Breast epithelium (tissue), 4 donors: ENCODE measurements around the gene PRKN. TPM values are rescaled to one million over a fixed set of nuclear protein-coding genes. Genes with fewer than 3 reads are reported as not detected.

Experiments
- DNase-seq, 2 donors: peaks; one replicate each; pipeline ENCODE4 v3.0.0-alpha.2; 2019; ENCODE audit warnings: low spot score in 2 of 2
- H3K27ac ChIP-seq, 2 donors: fragments of 200-600 bp; sonication (generic) in 1 of 2; one replicate each; pipeline ENCODE4 v1.5.1; 2016 to 2019; ENCODE audit warnings: mild to moderate bottlenecking in 1 of 2
- H3K27me3 ChIP-seq, 2 donors: fragments of 200-600 bp; sonication (generic) in 1 of 2; one replicate each; pipeline versions ENCODE4 v1.5.1 to v1.6.0; 2017 to 2019; ENCODE audit warnings: control low read depth in 1 of 2, mild to moderate bottlenecking in 1 of 2
- H3K36me3 ChIP-seq: fragments of 200-600 bp; one replicate; pipeline ENCODE4 v1.5.1; 2019
- H3K4me1 ChIP-seq, 2 donors: fragments of 200-600 bp; sonication (generic); one replicate each; pipeline ENCODE4 v1.5.1; 2016 to 2019; ENCODE audit warnings: control low read depth in 1 of 2
- H3K4me3 ChIP-seq, 3 donors: fragments of 200-600 bp; sonication (generic); 1 replicate in 2 of 3; 2 replicates in 1 of 3; pipeline ENCODE4 v1.5.1; 2016 to 2019; ENCODE audit warnings: mild to moderate bottlenecking in 3 of 3, moderate library complexity in 2 of 3
- H3K9me3 ChIP-seq, 2 donors: fragments of 200-600 bp; sonication (generic) in 1 of 2; one replicate each; pipeline ENCODE4 v1.5.1; 2016 to 2019; ENCODE audit warnings: control low read depth in 1 of 2
- POLR2A ChIP-seq: fragments of 450-650 bp; IDR thresholded peaks from one replicate; pipeline ENCODE4 v1.6.1; 2016; ENCODE audit warnings: antibody characterized with exemption, mild to moderate bottlenecking, moderate library complexity
- POLR2AphosphoS5 ChIP-seq, 3 donors: sonication (generic); formaldehyde crosslinking; IDR thresholded peaks; one replicate each; pipeline ENCODE4 v1.6.1; 2017; ENCODE audit warnings: antibody characterized with exemption in 3 of 3
- intact Hi-C: fragments of 100-400 bp; cut with DNase I; formaldehyde crosslinking; loops from one replicate; pipeline ENCODE4 v1.15.1; 2023; ENCODE audit warnings: low total_unique reads
- total RNA-seq, 3 donors: library from RNA; depleted of rRNA; stranded (reverse); fragments of >200 nt; gene quantifications; one replicate each; pipeline ENCODE4 v1.1.0, GENCODE V29; 2016
- TF ChIP-seq, protein P1 (sequence below), 3 donors: fragments of 450-650 bp; IDR thresholded peaks; one replicate each; pipeline ENCODE4 v1.5.1; 2016 to 2017; ENCODE audit warnings: antibody characterized with exemption in 3 of 3, mild to moderate bottlenecking in 3 of 3, moderate library complexity in 3 of 3

The PRKN gene
- total RNA-seq, 3 donors from 2014 or later, result 7.2 to 19.0 (median 11.2) TPM

DNA sequence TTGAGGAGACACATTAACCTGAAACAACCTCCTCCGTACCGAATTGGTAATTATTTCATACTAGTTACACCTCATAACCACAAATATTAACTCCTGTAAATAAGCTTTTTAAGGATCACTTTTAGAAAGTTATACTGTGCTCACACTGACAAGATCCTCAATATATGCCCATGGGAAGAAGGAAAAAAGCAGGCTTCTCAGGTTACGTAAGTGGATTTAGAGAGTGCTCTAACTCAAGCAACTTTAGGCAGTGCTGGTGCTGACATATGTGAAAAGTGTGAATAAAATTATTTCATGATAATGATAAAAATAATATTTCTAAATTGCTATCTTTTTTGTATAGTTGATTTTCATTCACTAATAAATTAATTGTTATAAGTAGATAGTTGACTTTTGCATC lies 76.1 kb downstream of the PRKN start:
- TF ChIP-seq, protein P1, sequence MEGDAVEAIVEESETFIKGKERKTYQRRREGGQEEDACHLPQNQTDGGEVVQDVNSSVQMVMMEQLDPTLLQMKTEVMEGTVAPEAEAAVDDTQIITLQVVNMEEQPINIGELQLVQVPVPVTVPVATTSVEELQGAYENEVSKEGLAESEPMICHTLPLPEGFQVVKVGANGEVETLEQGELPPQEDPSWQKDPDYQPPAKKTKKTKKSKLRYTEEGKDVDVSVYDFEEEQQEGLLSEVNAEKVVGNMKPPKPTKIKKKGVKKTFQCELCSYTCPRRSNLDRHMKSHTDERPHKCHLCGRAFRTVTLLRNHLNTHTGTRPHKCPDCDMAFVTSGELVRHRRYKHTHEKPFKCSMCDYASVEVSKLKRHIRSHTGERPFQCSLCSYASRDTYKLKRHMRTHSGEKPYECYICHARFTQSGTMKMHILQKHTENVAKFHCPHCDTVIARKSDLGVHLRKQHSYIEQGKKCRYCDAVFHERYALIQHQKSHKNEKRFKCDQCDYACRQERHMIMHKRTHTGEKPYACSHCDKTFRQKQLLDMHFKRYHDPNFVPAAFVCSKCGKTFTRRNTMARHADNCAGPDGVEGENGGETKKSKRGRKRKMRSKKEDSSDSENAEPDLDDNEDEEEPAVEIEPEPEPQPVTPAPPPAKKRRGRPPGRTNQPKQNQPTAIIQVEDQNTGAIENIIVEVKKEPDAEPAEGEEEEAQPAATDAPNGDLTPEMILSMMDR (IDR thresholded peaks at IDR 0.05), result no peak
- TF ChIP-seq POLR2A (no peak), POLR2AphosphoS5 (IDR thresholded peaks at IDR 0.05) (no peak)
- H3K4me1 ChIP-seq, result no peaks in the 10 kb centered on the region
- no peak overlapping the region for H3K4me3 ChIP-seq
- H3K36me3 ChIP-seq, result no peaks in the 10 kb centered on the region
- intact Hi-C loops, result no loop called here
- no peaks in the 10 kb centered on the region for H3K9me3 ChIP-seq
- no peaks in the 10 kb centered on the region for H3K27me3 ChIP-seq
- no peak for DNase-seq
- no peak overlapping the region for H3K27ac ChIP-seq

DNA sequence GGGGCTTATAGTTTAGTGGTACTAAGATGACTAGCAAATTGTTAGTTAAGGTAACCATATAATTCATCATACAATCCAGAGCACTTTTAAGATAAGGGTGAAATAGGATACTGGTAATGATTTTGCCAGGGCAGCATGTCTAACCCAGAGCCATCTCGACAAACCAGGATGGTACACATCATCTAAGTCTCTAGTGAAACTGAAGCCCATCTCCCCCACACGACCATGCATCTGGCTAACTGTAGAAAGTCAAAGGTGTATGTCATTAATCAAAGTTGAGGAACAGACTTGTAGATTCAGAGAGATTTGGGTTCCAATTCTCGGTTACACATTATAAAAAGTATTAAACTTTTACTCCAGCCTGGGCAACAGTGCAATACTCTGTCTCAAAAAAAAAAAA lies 78.3 kb downstream of the PRKN start:
- TF ChIP-seq POLR2AphosphoS5 (IDR thresholded peaks at IDR 0.05) (no peak), POLR2A (no peak)
- TF ChIP-seq, protein P1 (IDR thresholded peaks at IDR 0.05), result no peak
- H3K4me1 ChIP-seq, result no peaks in the 10 kb centered on the region
- no peak for DNase-seq
- no peaks in the 10 kb centered on the region for H3K36me3 ChIP-seq
- no peak overlapping the region for H3K27ac ChIP-seq
- H3K4me3 ChIP-seq, result no peak overlapping the region
- no peaks in the 10 kb centered on the region for H3K9me3 ChIP-seq
- intact Hi-C loops, result no loop called here
- H3K27me3 ChIP-seq, result no peaks in the 10 kb centered on the region

DNA sequence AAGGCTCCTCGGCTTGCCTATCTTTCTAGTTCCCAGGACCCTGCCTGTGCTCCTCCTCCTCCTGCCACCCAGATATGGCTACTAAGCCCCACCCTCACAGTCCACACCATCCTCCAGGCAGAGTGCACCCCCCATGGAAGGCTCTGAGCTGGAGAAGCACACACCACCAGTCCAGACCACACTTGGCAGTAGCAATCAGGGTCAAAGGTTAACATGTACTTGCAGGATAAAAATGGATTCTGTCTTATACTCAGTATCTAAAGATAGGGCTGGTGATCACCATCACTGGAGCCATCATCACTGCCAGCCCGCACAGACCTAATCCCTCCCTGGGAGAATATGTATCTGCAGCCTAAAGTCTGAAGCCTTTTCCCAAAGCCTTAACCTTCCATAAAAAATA lies 83.4 kb downstream of the PRKN start:
- TF ChIP-seq POLR2AphosphoS5 (IDR thresholded peaks at IDR 0.05), result no peak
- TF ChIP-seq POLR2A, result no peak
- TF ChIP-seq, protein P1 (IDR thresholded peaks at IDR 0.05), result no peak
- no peaks in the 10 kb centered on the region for H3K9me3 ChIP-seq
- H3K4me1 ChIP-seq, result no peaks in the 10 kb centered on the region
- no peaks in the 10 kb centered on the region for H3K27me3 ChIP-seq
- no peaks in the 10 kb centered on the region for H3K36me3 ChIP-seq
- intact Hi-C loops, result no loop called here
- no peak for DNase-seq
- no peak overlapping the region for H3K4me3 ChIP-seq
- H3K27ac ChIP-seq, result no peak overlapping the region

DNA sequence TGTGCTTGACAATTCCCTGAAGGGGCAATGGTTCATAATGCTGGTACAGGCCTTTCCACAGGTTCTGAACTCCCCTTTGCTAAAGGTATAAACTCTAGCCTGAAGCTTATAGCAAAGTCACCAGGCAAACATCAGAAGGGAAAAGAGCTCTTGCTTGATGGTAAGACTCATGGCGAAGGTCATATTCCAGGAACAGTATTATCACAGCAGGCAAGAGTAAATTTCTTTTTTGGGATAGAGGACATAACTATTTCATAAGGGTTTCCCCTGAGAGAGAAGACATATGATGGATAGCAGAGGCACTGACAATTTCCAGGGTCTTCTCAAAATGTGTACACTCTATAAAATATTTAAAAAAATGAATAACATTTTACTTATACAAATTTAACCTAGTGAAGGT lies 86.8 kb downstream of the PRKN start:
- Histone ChIP-seq H3K4me1 (no peaks in the 10 kb centered on the region), H3K36me3 (no peaks in the 10 kb centered on the region), H3K4me3 (no peak overlapping the region), H3K27ac (no peak overlapping the region), H3K27me3 (no peaks in the 10 kb centered on the region), H3K9me3 (no peaks in the 10 kb centered on the region)
- intact Hi-C loops, result no loop called here
- DNase-seq, result no peak
- TF ChIP-seq POLR2A, result no peak
- no peak for TF ChIP-seq POLR2AphosphoS5 (IDR thresholded peaks at IDR 0.05)
- TF ChIP-seq, protein P1 (IDR thresholded peaks at IDR 0.05), result no peak

DNA sequence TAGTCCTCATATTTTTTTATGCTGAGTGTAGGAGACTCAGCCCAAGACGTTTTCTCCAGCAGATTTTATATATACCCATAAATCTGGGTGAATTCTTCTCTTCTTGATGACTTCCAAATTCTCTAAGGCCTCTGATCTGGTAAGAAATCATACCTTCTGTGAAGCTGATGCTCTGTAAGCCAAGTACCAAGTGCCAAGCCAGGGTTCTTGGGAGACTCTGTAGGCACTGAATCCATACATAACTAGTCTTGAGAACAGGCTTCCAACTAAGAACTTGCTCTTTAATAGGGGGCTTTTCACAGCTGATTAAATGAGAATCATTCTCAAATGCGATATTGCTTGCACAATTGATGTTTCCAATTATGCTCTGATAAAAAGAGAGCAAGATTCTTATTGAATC lies 87.6 kb downstream of the PRKN start:
- Histone ChIP-seq H3K9me3 (no peaks in the 10 kb centered on the region), H3K4me3 (no peak overlapping the region), H3K36me3 (no peaks in the 10 kb centered on the region), H3K4me1 (no peaks in the 10 kb centered on the region), H3K27ac (no peak overlapping the region), H3K27me3 (no peaks in the 10 kb centered on the region)
- no peak for TF ChIP-seq POLR2AphosphoS5 (IDR thresholded peaks at IDR 0.05)
- TF ChIP-seq, protein P1 (IDR thresholded peaks at IDR 0.05), result no peak
- no peak for DNase-seq
- intact Hi-C loops, result no loop called here
